C1 segment of cervical spinal cord (tissue), 14 donors: Measurements from ENCODE around the gene PPP1R3D.

Experiments
- DNase-seq, 14 donors: peaks; one replicate each; lab custom pipeline; 2025; lab: John Stamatoyannopoulos, UW

PPP1R3D gene

GRCh38 chr20:59948828-59949720 is 9.0 kb upstream of the PPP1R3D start:
- peak in 1 of 14 donors; percentile 8 for DNase-seq

DNA sequence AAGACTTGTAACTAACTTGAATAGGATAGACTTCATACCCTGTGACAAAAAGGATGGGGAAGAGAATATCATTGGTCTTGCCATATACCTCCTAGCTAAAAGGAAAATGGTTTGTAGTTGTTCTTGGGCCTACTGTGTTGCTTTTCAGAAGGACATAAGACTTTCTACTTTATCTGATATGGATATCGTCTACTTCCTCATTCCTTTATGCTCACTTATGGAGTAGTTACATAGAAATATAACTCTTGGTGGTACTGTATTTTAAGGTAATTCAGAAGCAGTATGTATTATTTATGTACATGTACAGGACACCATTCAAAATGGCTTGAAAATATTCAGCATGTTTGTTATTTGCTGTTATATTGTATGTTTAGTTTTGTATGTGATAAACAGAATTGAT is 8.1 kb upstream of the PPP1R3D start:
- DNase-seq = no peak

DNA sequence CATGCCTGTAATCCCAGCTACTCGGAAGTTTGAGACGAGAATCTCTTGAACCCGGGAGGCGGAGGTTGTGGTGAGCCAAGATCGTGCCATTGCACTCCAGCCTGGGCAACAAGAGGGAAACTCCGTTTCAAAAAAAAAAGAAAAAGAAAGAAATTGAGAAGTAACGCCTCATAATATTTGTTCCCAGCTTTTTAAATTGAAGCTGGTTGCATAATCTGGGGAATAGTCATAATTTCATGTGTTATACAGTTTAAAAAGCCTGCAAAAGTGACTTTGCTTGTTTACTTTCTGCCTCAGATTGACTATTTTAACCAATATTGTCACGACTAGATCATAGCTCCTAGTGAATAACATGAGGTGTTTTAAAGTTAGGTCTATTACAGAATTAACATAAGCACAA is 7.3 kb upstream of the PPP1R3D start:
- DNase-seq = no peak

DNA sequence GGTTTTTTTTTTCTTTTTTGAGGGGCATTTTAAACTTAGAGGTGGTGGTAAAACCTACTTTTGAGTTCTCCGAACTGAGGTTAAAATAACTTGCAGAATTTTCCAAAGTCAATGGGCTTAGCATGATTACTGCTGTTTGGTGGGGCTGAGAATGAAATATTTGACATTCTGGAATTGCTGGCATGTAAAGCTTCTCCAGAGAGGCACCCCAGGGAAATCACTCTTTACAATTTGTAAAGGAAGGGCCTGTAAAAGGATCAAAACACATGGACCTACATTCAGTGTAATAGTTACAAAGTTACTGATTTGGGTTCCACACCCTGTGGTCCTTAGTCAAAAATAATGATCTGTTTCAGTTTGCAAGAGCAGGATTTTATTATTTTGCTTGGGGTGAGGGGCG is 5.6 kb upstream of the PPP1R3D start:
- DNase-seq = no peak

DNA sequence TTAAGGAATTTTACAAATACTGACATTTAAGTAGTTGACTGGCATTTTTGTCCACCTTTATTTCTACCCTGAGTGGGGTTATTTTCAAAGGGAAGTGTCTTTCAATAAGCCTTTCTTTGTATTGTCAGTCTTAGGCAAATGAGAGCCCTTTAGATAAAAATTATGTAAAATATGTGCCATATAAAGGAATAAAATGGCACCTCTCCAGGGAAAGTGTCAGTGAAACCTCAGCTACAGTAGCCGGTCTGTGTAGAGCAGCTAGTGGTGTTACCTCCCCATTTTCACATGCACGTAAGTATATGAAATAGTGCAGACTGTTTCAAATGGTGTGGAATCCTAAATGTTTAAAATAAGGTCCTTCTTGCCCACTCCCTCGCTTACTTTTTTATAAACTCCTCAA is 5.1 kb upstream of the PPP1R3D start:
- no peak for DNase-seq

- DNase-seq = no peak
Observed at GRCh38 chr20:59944726-59945125, 4.6 kb upstream of the PPP1R3D start.

GRCh38 chr20:59942245-59942644 is 2.1 kb upstream of the PPP1R3D start:
- no peak for DNase-seq

DNA sequence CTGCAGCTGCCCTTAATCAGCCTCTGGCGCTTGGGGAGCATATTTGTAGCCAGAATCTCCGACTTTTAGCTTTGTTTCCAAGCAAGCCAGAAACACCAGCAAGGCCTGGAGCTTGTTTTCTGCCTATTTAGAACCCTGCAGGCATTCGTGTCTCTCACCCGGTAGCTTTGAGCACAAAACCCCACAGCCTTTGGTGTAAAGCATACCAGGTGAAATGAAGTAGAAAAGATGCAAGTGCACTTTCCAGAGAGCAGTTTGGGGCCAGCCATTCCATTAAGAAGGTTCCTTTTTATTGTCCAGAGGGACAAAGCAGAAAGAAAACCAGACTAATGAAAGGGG is 820 bp upstream of the PPP1R3D start:
- no peak for DNase-seq

DNA sequence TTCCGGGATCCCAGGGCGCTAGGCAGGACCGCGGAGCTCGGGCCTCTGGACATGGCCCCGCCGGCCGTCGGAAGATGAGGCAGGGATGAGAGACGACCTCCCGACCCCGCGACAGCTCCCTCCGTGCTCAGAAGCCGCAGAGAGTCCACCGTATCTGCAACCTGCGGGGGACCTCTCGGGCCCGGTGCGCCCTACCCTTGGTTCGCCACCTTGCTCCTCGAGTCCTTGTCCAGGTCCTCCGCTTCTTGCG is 301 bp downstream of the PPP1R3D start:
- no peak for DNase-seq

GRCh38 chr20:59939052-59939878 is 840 bp downstream of the PPP1R3D start:
- DNase-seq = peak in 1 of 14 donors; percentile 32

GRCh38 chr20:59938696-59939051 is 1.4 kb downstream of the PPP1R3D start:
- peak in 4 of 14 donors; percentile 9 to 59 (median 26) for DNase-seq

DNA sequence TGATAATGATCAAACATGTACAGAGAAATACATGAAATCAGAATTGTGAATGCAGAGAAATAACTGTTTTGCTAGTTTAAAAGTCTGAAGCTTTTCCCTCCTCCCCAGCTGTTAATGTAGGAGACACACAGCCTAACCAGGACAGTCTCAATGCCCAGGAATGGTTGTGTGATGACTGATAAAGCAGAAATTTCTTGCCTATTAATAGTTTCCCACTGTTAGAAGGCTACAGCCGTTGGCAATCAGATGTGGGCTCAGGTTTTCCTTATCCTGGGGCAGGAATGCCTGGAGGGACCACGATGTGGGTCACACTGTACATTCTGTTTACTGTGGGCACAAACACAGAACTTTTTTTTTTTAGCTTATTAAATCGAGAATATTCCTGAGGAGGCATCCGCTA is 1.9 kb downstream of the PPP1R3D start:
- DNase-seq = no peak

DNA sequence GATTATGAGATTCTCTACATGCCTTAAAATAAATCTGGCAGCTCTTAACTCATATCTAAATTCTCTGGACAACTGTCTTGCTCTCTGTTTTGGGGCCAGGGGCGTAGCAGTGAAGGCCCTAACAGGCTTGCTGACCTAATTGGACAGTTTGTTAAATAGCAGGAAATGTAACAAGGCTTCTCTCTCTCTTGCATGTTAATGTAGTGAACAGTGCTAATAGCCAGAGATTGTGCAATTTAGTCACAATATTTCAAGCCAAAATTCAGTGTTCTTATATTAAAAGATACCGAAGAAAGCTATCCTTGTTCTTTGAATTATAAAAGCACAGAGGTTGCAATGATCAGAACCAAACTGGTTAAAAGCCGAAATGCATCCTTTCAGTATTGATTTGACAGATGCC is 3.0 kb downstream of the PPP1R3D start:
- no peak for DNase-seq

DNA sequence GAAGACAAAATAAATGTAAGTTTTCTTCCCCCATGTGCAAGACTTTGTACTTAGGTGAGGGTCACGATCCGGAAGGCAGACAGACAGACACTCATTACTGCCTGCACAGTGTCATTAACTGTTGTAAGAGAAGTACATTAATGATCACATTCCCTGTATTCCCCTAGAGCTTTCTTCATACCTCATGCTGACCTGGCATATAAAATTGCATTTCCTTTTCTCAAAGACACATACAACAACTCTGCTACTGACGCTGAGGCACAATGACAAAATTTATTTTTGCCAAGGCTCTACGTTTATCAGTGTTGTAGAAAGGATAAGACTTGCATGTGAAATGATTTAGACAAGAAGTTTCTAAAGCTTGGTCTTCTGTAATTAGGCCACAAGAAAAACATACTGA is 3.7 kb downstream of the PPP1R3D start:
- no peak for DNase-seq

GRCh38 chr20:59935457-59936185 is 4.5 kb downstream of the PPP1R3D start:
- DNase-seq = no peak

- peak in 12 of 14 donors; percentile 32 to 87 (median 66) for DNase-seq
Observed at GRCh38 chr20:59933849-59934585, 6.1 kb downstream of the PPP1R3D start.

- peak in 4 of 14 donors; percentile 46 to 80 (median 66) for DNase-seq
Observed at GRCh38 chr20:59933296-59933848, 6.7 kb downstream of the PPP1R3D start, which contains the start of gene SYCP2. Gene SYCP2 (minus strand): TSS chr20:59933637. CDS start chr20:59922413, 11,224 bp downstream.

GRCh38 chr20:59932616-59933295 is 7.3 kb downstream of the PPP1R3D start:
- no peak for DNase-seq

DNA sequence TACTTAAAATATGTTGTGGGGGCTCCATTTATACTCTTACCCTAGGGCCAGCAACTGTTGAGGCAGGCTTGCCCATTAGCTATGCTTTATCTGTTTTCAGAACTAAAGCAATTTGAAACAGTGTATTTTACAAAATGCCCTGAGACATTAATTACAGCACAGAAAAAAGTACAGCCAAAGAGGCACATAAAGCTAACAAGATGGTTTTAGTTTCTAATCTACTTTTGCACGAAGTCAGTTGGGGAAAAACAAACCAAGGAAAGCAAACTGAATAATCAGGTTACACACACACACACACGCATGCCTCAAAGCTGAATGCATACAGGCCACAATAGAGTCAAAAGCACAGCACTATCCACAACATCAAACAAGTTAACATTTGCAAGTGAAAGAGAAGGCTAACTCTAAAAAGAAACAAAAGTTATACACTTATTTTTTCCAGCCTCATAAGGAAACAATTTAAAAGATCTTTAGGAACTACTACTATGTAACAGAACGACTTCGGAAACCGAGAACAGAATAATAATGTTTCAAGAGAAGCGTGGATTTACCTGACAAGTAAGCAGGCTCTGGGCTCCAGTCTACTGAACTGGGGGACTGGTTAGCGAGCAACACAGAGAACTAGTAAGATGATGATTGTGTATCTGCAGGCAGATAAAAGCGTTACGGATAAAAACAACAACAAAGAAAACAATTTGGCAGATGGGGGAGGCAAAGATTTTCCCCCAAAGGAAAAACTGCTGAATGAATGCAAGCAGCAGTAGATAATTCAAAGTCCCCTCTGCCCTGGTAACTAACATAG is 8.4 kb downstream of the PPP1R3D start:
- DNase-seq = no peak

DNA sequence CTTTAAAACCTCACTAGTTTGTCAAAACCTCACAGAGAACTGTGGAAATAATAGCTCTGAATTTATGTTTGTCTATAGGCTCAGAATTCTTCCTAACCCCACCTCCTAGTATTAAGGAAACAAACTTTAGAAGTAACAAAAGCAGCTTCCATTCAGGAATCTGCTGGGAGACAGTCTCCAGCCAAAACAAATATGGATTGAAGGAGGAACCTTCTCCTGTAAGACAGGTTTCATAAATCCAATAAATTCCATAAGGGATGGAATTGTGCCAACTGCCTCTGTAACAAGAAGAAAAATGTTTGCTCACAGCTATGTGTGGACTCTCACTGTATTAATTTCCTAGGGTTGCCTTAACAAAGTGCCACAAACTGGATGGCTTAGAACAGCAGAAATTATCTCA is 14.2 kb downstream of the PPP1R3D start:
- no peak for DNase-seq
